ENCODE measurements around the gene RBM10.

Gene RBM10

DNA sequence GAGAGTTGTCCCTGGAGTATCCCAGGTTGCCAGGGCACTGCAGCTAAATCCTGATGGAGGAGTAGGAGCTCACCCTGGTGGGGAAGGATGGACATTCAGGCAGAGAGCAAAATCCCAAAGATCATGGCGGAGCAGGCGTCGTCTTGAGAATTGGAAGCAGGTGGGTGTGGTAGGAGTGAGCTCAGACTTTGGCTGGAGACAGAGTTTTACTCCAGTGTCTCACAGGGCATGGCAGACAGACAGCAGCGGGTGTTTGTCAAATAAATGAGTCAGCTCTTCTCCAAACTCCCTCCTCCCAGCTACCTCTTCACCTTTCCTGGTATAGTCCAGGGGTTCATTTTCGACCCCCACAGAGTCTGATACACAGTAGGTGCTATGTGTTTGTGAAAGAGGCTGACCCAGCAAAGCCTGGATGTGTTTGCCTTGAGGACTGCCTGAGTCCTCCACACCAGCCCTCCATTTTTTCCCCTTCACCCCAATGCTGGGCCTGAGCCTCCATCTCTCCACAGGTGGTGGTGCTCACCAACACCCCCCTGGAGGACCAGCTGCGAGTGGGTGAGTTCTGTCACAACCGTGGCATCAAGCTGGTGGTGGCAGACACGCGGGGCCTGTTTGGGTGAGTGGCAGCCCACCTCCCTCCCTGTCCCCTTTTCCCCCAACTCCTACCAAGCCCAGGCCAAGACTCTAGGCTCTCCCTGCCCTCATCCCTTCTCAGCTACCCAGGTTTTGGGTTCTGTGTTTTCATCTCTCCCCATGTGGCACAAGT lies 55.5 kb downstream of the RBM10 start:
- DNase-seq: no peak

DNA sequence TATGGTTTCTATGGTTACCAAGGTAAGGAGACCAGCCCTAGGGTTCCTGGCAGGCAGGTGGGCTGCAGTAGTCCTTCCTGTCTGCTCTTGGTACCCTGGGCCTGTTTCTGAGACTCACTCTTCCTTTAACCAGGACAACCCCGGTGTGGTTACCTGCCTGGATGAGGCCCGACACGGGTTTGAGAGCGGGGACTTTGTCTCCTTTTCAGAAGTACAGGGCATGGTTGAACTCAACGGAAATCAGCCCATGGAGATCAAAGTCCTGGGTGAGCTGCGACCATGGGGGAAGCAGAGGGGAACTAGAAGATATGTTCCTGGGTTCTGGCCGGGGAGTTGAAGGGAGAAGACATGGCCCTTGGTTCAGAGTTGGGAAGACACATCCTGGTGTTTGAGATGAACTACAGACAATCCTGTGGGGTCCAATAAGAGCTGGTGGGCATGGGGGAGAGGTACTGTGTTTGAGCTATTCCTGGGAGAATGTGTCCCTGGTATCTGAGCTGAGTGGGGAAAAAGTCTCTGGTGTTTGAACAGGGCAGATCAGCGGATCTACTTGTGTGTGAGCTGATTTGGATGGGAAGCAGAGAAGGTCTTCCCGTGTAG lies 56.4 kb downstream of the RBM10 start:
- DNase-seq: no peak

DNA sequence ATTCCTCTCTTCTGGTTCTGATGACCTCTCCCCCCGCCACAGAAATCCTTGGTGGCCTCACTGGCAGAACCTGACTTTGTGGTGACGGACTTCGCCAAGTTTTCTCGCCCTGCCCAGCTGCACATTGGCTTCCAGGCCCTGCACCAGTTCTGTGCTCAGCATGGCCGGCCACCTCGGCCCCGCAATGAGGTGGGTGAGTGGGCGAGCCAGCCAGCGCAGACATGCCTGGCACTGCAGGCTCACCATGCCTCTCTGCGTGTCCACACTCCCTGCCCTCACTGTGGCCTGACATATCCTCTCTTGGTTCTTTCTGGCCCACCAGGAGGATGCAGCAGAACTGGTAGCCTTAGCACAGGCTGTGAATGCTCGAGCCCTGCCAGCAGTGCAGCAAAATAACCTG lies 57.3 kb downstream of the RBM10 start:
- no peak for DNase-seq

DNA sequence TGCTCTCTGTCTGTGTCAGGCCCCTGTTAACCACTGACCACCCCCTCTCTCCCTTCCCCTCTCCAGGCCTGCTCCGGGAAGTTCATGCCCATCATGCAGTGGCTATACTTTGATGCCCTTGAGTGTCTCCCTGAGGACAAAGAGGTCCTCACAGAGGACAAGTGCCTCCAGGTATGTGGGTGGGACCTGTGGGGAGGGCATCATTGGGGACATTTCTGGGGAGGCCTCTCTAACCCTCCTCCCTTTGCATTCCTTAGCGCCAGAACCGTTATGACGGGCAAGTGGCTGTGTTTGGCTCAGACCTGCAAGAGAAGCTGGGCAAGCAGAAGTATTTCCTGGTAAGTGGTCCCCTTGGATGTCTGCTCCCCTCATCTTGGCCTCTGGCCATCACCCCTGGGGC lies 57.9 kb downstream of the RBM10 start:
- DNase-seq: no peak

DNA sequence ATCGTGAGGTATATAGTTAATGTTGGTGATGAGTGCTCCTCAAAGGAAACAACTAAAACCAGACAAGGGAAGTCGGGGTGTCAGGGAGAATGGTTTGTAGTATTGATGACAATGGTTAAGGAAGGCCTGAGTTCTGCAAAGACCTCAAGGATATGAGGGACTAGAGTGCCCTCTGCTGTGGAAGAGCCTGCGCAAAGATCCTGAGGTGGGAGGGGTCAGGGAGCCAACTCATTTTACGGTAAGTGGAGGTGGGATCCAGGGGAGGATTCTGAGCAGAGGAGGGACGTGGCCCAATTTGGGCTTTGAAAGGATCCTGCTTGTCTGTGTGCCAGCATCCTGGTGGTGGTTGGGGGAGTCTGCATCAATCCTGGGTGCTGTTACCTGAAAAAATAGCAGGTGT lies 59.9 kb downstream of the RBM10 start:
- DNase-seq: no peak

DNA sequence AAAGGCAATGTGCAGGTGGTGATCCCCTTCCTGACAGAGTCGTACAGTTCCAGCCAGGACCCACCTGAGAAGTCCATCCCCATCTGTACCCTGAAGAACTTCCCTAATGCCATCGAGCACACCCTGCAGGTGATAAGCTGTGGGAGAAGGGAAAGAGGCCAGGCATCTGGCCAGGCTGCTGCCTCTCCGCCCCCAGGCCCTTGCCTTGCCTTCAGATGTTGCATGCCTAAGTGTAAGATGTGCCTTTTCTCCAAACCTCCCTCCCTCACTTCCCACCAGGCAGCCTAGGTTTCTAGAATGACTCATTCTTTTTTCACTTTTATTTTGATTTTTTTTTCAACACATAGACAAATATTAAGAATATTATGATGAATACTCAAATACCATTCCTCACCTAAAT lies 61.3 kb downstream of the RBM10 start:
- no peak for DNase-seq

DNA sequence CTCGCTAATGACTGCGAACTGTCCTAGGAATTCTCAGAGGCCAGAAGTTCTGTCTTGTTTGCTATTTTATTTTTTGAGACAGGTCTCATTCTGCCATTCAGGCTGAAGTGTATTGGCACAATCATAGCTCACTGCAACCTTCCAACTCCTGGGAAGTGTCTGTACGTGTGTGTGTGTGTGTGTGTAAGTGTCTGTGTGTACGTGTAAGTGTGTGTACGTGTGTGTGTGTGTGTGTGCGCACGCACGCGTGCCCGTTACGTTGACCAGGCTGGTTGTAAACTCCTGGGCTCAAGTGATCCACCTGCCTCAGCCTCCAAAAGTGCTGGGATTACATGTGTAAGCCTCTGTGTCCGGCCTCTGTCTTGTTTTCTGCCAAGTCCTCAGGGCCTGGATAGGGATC lies 63.1 kb downstream of the RBM10 start:
- DNase-seq: no peak

DNA sequence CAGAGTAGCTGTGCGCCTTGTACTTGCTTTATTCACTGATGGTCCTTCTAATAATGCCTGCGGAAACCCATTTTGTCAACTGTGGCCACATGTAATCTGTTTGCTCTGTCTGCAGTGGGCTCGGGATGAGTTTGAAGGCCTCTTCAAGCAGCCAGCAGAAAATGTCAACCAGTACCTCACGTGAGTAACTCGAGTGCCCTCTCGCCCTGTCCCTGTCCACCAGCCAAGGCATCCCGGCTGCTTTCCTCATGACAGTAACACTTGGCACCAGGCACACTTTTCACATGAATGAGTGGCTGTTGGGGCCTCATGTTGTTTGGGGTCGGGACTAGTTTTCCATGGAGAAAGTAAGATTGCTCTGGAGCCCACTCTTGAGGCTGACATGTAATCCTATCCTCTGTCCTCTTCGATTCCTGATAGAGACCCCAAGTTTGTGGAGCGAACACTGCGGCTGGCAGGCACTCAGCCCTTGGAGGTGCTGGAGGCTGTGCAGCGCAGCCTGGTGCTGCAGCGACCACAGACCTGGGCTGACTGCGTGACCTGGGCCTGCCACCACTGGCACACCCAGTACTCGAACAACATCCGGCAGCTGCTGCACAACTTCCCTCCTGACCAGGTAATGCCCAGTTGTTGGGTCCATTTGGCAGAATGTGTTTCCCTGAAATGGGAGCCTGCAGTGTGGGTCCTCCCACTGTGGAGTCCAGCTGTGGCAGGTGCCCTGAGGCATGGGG lies 64.7 kb downstream of the RBM10 start:
- no peak for DNase-seq

DNA sequence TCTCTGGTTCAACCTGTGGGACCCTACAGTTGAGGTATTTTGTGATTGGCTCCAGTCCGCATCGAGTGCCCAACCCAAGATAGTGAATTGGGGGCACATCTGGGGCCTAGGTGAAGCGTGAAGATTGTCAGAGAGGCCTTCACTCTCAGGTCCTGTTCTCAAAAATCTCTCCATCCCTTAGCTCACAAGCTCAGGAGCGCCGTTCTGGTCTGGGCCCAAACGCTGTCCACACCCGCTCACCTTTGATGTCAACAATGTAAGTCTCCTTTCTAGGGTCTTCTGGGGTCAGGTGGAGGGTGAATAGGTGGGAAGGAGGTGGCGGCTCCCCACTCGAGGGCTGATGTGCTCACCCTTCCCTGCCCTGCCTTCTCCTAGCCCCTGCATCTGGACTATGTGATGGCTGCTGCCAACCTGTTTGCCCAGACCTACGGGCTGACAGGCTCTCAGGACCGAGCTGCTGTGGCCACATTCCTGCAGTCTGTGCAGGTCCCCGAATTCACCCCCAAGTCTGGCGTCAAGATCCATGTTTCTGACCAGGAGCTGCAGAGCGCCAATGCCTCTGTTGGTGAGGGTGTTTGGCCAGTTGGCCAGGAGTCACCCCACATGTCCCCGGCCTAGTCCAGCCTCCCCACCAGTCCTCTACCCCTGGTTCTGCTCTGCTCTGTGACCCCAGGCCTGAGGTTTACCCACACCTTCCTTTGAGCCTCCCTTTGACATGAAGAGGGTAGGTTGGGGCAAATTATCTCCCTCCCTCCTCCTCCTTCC lies 65.8 kb downstream of the RBM10 start:
- no peak for DNase-seq

DNA sequence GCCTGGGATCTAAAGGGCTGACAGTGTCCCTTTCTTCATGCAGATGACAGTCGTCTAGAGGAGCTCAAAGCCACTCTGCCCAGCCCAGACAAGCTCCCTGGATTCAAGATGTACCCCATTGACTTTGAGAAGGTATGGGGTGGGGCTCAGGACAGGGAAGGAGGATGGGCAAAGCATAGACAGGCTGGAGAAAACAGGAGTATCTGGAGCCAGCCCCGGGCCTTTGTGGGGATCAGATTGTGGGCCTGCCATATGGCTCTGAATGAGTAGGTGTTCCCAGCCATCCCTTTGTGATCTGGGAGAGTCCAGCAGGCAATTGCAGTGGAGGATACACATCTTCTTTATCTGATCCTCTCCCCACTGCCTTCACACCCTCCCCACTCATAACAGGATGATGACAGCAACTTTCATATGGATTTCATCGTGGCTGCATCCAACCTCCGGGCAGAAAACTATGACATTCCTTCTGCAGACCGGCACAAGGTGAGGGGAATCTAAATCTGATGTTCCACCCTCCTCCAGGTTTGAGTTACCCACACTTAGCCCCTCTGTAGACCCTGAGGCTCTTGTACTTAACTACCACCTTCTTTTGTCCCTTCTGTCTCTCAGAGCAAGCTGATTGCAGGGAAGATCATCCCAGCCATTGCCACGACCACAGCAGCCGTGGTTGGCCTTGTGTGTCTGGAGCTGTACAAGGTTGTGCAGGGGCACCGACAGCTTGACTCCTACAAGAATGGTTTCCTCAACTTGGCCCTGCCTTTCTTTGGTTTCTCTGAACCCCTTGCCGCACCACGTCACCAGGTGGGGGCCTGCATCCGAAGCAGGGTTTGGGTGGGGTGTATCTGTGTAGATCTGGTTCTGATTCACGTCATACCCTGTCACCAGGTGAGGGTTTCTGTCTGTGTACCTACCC lies 67.6 kb downstream of the RBM10 start:
- no peak for DNase-seq

DNA sequence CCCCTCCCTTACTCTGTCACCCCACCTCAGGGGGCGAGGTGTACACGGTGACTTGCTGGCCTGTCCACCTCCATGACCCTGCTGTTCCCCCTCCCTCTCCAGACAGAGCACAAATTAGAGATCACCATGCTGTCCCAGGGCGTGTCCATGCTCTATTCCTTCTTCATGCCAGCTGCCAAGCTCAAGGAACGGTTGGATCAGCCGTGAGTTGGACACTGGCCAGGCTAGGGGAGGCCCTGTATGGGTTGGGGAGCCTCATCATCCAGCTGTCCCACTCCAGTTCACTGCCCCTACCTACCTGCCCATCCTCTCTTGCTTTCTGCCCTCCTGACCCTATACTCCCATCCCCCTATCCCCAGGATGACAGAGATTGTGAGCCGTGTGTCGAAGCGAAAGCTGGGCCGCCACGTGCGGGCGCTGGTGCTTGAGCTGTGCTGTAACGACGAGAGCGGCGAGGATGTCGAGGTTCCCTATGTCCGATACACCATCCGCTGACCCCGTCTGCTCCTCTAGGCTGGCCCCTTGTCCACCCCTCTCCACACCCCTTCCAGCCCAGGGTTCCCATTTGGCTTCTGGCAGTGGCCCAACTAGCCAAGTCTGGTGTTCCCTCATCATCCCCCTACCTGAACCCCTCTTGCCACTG lies 69.5 kb downstream of the RBM10 start:
- DNase-seq: no peak

DNA sequence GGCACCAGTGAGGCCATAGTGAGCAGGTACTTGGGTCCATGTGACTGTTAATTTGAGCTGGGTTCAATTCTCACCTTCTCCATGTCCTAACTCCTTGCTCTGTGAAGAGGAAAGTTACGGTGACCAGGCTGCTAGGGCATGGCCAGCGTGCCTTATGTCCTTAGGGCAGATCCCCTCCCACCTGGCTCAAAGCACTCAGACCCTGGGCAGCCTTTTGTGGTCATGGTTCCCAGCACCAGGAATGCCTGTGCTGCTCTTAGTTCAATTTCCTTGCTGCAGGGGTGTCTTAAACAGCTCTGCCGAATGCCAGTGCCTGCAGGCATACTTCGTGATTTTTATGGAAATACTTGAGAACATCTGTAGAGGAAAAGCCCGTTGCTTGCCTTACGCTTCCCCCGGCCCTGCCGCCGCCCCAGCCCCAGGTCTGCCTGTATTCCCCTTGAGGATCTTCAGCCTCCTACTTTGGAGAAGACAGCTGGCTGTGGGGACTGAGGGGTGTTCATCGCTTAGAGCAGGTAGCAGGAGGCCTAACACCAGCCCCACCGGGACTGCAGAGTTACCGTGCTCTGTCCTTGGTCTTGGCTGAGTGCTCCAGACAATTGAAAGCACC lies 70.4 kb downstream of the RBM10 start:
- no peak for DNase-seq

DNA sequence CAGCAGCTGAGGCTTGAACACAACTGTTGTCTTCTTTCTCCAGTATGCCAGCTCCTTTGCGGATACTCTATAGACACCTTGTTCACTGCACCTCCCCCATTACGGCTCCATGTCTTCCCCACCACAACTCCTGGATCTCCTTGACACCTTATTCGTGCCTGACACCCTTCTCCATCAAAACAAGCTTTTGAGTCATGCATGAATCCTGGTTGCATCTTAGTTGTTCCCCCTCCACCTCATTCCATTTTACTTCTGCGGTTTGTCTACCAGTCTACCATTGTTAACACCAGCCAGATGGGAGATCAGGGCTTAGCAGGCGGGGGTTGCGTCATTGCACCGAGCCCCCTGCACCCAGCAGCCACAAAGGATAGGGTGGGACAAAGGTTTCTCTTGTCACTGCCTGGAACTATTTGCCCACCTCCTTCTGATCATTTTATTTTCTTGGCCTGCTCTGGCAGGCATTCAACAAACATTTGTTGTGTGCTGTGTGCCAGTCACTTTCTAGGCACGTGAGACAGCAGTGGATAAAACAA lies 71.4 kb downstream of the RBM10 start:
- DNase-seq: no peak

DNA sequence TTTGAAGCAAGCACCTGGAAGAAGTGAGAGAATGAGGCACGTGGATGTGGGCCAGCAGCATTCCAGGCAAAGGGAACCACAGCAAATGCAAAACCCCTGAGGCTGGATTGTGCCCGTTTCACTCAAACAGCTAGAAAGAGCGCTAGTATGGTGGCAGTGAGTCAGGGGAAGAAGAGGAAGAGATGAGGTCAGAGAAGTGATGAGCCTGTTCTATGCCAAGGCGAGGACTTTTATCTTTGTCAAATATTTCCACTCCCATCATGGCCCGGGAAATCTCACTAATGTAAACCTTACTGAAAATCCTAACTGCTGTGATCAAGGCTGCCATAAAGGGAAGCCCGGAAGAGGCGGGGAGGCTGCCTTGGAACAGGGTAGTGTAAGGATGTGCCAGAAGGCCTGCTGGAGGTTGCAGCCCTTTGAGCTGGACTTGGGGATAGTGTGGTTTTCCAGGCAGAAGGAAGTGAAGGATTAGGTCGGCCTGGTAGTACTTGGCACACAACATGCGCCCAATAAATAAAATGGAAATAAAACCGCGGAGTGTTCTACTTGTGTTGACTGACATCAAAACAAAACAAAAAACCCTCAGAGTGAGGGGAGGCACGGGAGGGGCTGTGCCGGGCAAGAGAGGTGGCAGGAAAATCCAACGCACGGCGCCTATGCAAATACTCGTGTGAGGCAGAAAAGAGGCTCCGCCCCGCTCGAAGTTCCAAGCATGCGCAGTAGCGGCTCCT lies 72.3 kb downstream of the RBM10 start:
- no peak for DNase-seq

DNA sequence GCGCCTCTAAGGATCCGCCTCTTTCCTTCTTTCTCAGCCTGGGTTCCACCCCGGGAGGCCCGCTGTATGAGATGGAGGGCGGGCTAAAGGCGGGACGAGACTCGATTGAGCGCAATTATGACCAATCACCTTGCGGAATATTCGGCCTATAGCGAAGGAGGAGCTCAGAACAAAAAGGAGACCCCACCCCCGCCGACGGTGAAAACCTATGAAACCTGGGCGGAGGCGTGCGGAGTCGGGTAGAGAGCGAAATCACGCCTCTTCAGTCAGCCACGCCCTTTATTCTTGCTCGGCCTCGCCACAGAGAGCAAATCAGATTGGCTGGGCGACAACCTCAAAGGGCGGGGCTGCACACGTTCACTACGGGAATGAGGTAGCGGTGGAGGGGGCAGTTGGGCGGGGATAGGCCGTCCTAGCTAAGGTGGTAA lies 72.8 kb downstream of the RBM10 start:
- peak; percentile 98 for DNase-seq

DNA sequence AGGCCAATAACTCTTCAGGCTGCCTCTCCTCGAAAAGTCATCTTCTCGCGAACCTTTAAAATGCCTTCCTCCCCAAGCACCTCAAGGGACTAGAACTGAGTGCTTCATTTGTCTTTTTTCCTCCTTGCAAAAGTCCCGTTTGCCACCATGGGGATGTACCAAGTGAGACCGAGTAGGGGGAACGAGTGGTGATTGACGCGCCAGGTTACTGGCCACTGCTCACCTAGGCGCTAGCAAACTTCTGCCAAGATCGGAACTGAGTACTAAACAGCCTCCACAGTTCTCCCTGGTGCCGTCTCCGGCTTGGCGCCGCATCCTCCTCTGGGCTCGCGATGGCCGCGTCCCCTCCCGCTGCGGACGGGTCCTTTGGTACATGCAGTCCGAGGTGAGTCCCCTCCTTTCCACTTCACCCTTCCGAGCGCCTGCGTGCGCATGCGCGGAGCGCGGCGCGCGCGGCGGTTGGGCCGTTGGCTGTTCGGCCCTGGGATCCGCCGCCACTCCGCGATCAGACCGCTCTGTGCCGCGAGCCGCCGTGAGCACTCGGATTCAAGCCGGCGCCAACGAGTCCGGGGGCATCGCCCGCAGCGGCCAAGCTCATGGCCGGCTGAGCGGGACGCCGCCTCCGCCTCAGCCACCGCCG lies 73.4 kb downstream of the RBM10 start, which contains the start of gene CDK16:
Gene CDK16, plus strand, starts transcription at position 402 of the 640 bp plus-strand sequence. CDS start 4,877 bp downstream, outside the sequence.
- peak; percentile 82 for DNase-seq

DNA sequence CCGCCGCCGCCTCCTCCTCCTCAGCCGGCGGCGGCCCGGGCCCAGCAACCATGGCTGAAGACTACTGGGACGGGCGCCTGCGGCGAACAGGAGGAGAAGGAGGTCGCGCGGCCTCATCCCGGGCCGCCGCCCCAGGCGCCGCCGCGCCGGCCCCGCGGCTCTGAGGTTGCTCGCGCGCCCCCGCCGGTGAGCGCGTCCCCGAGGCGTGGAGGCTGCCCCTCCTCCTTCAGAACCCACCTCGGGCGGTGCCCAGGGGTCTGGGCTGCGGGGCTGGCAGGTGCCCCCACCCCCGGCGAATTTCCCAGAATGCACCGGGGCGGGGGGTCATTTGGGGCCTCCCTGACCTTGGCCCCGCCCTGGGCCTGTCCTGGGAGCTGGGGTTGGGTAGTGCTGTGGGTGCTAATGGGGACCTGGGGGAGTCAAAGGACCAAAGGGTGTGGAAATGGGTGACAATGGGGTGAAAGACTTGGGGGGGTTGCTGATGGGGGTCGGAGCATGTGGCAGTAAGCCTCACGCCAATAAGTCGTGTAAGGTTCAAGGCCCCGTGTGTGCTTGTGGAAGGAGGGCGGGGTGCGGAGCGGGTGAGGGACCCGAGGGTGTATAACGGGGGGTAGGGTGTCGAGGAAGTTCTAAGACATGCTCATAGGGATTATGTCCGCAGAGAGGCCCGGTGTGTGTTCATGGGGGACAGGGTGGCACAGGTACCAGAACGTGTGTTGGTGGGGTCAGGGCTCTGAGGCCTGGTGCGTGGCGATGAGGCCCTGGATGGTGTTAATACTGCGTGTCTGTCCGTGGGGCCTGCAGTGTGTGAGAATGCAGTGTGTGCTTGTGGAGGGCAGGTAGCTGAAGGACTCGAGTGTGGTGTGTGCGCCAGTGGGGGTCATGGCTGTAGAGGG lies 74.1 kb downstream of the RBM10 start:
- DNase-seq: no peak

DNA sequence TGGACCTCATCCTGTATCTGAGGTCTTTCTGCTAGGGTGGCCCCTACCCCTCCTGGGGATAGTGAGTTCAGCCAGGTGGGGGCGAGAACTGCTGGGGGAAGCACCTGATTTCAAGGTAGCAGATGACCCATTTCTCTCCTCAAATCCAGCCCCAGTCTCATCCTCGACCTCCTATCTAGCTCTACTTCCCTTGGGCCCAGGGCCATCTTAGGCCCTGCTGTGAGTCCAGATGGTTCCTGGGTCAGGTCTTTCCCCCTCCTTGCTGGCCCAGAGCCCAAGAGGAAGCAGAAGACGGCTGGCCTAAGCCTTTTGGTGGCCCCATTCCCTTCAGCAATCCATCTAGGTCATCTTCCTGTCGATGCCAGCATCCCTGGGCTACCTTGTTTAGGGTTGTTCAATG lies 76.7 kb downstream of the RBM10 start:
- DNase-seq: no peak

All from NCI-H510A treated with DMSO at 0.1 percent for 48 hours (cell line).